Endothelial cell (in vitro differentiated cells): Measurements from ENCODE around the gene SYT12. TPM values are rescaled to one million over a fixed set of nuclear protein-coding genes. Genes with fewer than 3 reads are reported as not detected.
"Not testable (repeated sequence)": the region's sequence is repeated elsewhere in the genome, so short reads cannot be mapped to it uniquely, and the experiment has no call there.

Experiments used
- DNase-seq: peaks from one replicate; pipeline ENCODE4 v3.0.0; 2021; ENCODE audit warnings: low spot score
- H3K27ac Mint-ChIP-seq: one replicate; pipeline ENCODE4 v1.8.0; 2021; ENCODE audit warnings: mixed read lengths, inconsistent platforms; ENCODE audit not compliant: unreplicated experiment
- H3K27me3 Mint-ChIP-seq: one replicate; pipeline ENCODE4 v1.8.0; 2021; ENCODE audit warnings: mild to moderate bottlenecking, moderate library complexity, mixed read lengths, inconsistent platforms; ENCODE audit not compliant: unreplicated experiment
- H3K36me3 Mint-ChIP-seq: one replicate; pipeline ENCODE4 v1.8.0; 2021; ENCODE audit warnings: mild to moderate bottlenecking, low read depth, mixed read lengths, inconsistent platforms; ENCODE audit not compliant: unreplicated experiment
- H3K4me1 Mint-ChIP-seq: one replicate; pipeline ENCODE4 v1.8.0; 2021; ENCODE audit warnings: mild to moderate bottlenecking, mixed read lengths, inconsistent platforms; ENCODE audit not compliant: unreplicated experiment
- H3K4me3 Mint-ChIP-seq: one replicate; pipeline ENCODE4 v1.8.0; 2021; ENCODE audit warnings: mild to moderate bottlenecking, mixed read lengths, inconsistent platforms; ENCODE audit not compliant: unreplicated experiment
- H3K9me3 Mint-ChIP-seq: one replicate; pipeline ENCODE4 v1.8.0; 2021; ENCODE audit warnings: mixed read lengths, inconsistent platforms; ENCODE audit not compliant: unreplicated experiment
- CTCF ChIP-seq: fragments of 200-600 bp; sonication (generic); IDR thresholded peaks from one replicate; pipeline ENCODE4 v1.5.0; 2021; ENCODE audit warnings: antibody characterized with exemption; ENCODE audit not compliant: unreplicated experiment
- total RNA-seq: library from RNA; stranded (reverse); fragmentation: NEBNext Ultra II Directional; extraction: Animal tissue kit (Norgen Biotek cat#: 25700); gene quantifications from one replicate; pipeline ENCODE4 v1.2.1, GENCODE V29; 2021; ENCODE audit not compliant: unreplicated experiment

Gene SYT12
- total RNA-seq, 1 donor from 2014 or later, result 0.82 TPM

GRCh38 chr11:66987924-66988637 lies 34.9 kb upstream of the SYT12 start:
- Mint-ChIP-seq H3K9me3 (no peaks in the 10 kb centered on the region), H3K36me3 (peaks cover 7% of the 10 kb centered on the region), H3K27ac (peak overlapping the region; percentile 44), H3K27me3 (peaks cover 4% of the 10 kb centered on the region), H3K4me3 (peak overlapping the region; percentile 28), H3K4me1 (peaks cover 20% of the 10 kb centered on the region)
- no peak for DNase-seq
- no peak for TF ChIP-seq CTCF

GRCh38 chr11:66988741-66989140 lies 34.2 kb upstream of the SYT12 start:
- H3K36me3 Mint-ChIP-seq, DNase-seq, H3K27me3 Mint-ChIP-seq, H3K9me3 Mint-ChIP-seq, H3K4me3 Mint-ChIP-seq, H3K27ac Mint-ChIP-seq: not testable (repeated sequence)
- peaks cover 20% of the 10 kb centered on the region for H3K4me1 Mint-ChIP-seq

DNA sequence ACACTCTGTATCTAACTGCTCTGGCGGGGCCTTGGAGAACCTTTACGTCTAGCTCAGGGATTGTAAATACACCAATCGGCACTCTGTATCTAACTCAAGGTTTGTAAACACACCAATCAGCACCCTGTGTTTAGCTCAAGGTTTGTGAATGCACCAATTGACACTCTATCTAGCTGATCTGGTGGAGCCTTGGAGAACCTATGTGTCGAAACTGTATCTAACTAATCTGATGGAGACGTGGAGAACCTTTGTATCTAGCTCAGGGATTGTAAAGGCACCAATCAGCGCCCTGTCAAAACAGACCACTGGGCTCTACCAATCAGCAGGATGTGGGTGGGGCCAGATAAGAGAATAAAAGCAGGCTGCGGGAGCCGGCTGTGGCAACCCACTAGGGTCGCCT lies 33.6 kb upstream of the SYT12 start:
- DNase-seq, H3K4me3 Mint-ChIP-seq, H3K27me3 Mint-ChIP-seq, H3K36me3 Mint-ChIP-seq, H3K27ac Mint-ChIP-seq, H3K9me3 Mint-ChIP-seq: not testable (repeated sequence)
- peaks cover 20% of the 10 kb centered on the region for H3K4me1 Mint-ChIP-seq

GRCh38 chr11:66992041-66992440 lies 30.9 kb upstream of the SYT12 start:
- H3K36me3 Mint-ChIP-seq, result peaks cover 3% of the 10 kb centered on the region
- TF ChIP-seq CTCF, result no peak
- no peak for DNase-seq
- H3K9me3 Mint-ChIP-seq, result no peaks in the 10 kb centered on the region
- H3K4me3 Mint-ChIP-seq, result no peak overlapping the region
- H3K4me1 Mint-ChIP-seq, result peaks cover 12% of the 10 kb centered on the region
- H3K27ac Mint-ChIP-seq, result no peak overlapping the region
- H3K27me3 Mint-ChIP-seq, result peaks cover 3% of the 10 kb centered on the region

- no peaks in the 10 kb centered on the region for H3K9me3 Mint-ChIP-seq
- TF ChIP-seq CTCF, result no peak
- peaks cover 4% of the 10 kb centered on the region for H3K4me1 Mint-ChIP-seq
- no peak overlapping the region for H3K27ac Mint-ChIP-seq
- no peaks in the 10 kb centered on the region for H3K36me3 Mint-ChIP-seq
- DNase-seq, result no peak
- peaks cover 2% of the 10 kb centered on the region for H3K27me3 Mint-ChIP-seq
- no peak overlapping the region for H3K4me3 Mint-ChIP-seq
Measured at GRCh38 chr11:66996609-66997273, 26.2 kb upstream of the SYT12 start.

DNA sequence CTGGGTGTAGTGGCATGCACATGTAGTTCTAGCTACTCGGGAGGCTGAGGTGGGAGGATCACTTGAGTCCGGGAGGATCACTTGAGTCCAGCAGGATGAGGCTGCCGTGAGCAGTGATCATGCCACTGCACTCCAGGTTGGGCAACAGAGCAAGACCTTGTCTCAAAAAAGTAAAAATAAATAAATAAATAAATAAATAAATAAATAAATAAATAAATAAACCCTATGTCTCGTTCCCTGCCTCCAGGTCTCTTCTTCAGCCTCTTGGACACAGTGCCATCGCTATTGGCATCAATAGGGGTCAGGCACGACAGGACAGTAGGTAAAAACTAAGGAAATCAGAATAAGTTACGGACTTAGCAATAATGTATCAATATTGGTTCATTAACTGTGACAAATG lies 23.4 kb upstream of the SYT12 start:
- TF ChIP-seq CTCF, result no peak
- peaks cover 12% of the 10 kb centered on the region for H3K4me1 Mint-ChIP-seq
- DNase-seq, result no peak
- H3K27me3 Mint-ChIP-seq, result peaks cover 4% of the 10 kb centered on the region
- no peaks in the 10 kb centered on the region for H3K9me3 Mint-ChIP-seq
- no peak overlapping the region for H3K27ac Mint-ChIP-seq
- H3K36me3 Mint-ChIP-seq, result no peaks in the 10 kb centered on the region
- no peak overlapping the region for H3K4me3 Mint-ChIP-seq
